ENCODE results near the gene CYP2S1. TPM values are rescaled to one million over a fixed set of nuclear protein-coding genes. Genes with fewer than 3 reads are reported as not detected.
"Not testable (repeated sequence)": the region's sequence is repeated elsewhere in the genome, so short reads cannot be mapped to it uniquely, and the experiment has no call there.

Gene CYP2S1
- total RNA-seq, 1 experiment from 2014 or later: 0.19 TPM

GRCh38 chr19:41226874-41227390, 33.9 kb downstream of the CYP2S1 start:
- Histone ChIP-seq H3K4me3 (ENCODE audit: low read depth, low read length, poor library complexity, severe bottlenecking) (peak overlapping the region; percentile 48), H3K9me3 (ENCODE audit: low read depth, low read length, poor library complexity, severe bottlenecking) (no peaks in the 10 kb centered on the region), H3K27me3 (replicated peaks; ENCODE audit: insufficient read depth, low read depth, low read length, poor library complexity) (no peaks in the 10 kb centered on the region), H3K4me1 (ENCODE audit: insufficient read depth, low read length, poor library complexity, severe bottlenecking) (peaks cover 6% of the 10 kb centered on the region), H3K36me3 (ENCODE audit: insufficient read depth, low read length, poor library complexity, severe bottlenecking) (no peaks in the 10 kb centered on the region), H3K27ac (ENCODE audit: low read depth, low read length, poor library complexity, severe bottlenecking) (peak overlapping the region; percentile 7)
- TF ChIP-seq EZH2 (IDR thresholded peaks at IDR 0.05; ENCODE audit: borderline replicate concordance, low read depth, low read length, poor library complexity, severe bottlenecking): no peak
- TF ChIP-seq, protein P1, sequence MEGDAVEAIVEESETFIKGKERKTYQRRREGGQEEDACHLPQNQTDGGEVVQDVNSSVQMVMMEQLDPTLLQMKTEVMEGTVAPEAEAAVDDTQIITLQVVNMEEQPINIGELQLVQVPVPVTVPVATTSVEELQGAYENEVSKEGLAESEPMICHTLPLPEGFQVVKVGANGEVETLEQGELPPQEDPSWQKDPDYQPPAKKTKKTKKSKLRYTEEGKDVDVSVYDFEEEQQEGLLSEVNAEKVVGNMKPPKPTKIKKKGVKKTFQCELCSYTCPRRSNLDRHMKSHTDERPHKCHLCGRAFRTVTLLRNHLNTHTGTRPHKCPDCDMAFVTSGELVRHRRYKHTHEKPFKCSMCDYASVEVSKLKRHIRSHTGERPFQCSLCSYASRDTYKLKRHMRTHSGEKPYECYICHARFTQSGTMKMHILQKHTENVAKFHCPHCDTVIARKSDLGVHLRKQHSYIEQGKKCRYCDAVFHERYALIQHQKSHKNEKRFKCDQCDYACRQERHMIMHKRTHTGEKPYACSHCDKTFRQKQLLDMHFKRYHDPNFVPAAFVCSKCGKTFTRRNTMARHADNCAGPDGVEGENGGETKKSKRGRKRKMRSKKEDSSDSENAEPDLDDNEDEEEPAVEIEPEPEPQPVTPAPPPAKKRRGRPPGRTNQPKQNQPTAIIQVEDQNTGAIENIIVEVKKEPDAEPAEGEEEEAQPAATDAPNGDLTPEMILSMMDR (conservative IDR thresholded peaks at IDR 0.05; ENCODE audit: low read depth, low read length): no peak
- POLR2A ChIA-PET (ENCODE audit: low non-redundant PET): no interaction called here
- CTCF ChIA-PET: interaction anchor here (1.2 kb wide), 1 partner anchor 23 kb away, joined by 16 read pairs; no protein-coding TSS in a partner anchor
- DNase-seq (ENCODE audit: low spot score): no peak
- intact Hi-C loops (cut with micrococcal nuclease; ENCODE audit: unreplicated experiment): no loop called here
- no TSS peak for BruUV-seq (replicated peaks)

DNA sequence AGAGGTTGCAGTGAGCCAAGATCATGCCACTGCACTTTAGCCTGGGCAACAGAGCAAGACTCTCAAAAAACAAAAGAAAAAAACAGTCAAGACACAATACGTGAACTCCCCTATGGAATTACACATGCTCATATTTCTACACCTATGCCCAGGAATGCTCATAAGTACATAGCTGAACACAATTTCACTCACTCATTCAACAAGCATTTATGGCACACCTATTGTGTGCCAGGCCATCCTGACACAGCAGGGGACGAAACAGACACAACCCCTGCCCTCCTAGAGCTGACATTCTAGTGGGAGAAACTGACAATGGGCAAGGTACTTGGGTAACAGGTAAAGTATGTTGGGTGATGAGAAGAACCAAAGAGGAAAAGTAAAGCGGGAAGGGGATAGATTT, 35.5 kb downstream of the CYP2S1 start:
- DNase-seq (ENCODE audit: low spot score): no peak
- no peaks in the 10 kb centered on the region for H3K9me3 ChIP-seq (ENCODE audit: low read depth, low read length, poor library complexity, severe bottlenecking)
- H3K27me3 ChIP-seq (replicated peaks; ENCODE audit: insufficient read depth, low read depth, low read length, poor library complexity): no peaks in the 10 kb centered on the region
- peaks cover 6% of the 10 kb centered on the region for H3K4me1 ChIP-seq (ENCODE audit: insufficient read depth, low read length, poor library complexity, severe bottlenecking)
- BruUV-seq (replicated peaks): no TSS peak
- TF ChIP-seq EZH2 (IDR thresholded peaks at IDR 0.05; ENCODE audit: borderline replicate concordance, low read depth, low read length, poor library complexity, severe bottlenecking): no peak
- TF ChIP-seq, protein P1 (conservative IDR thresholded peaks at IDR 0.05; ENCODE audit: low read depth, low read length): no peak
- no peaks in the 10 kb centered on the region for H3K36me3 ChIP-seq (ENCODE audit: insufficient read depth, low read length, poor library complexity, severe bottlenecking)
- POLR2A ChIA-PET (ENCODE audit: low non-redundant PET): no interaction called here
- intact Hi-C loops (cut with micrococcal nuclease; ENCODE audit: unreplicated experiment): no loop called here
- CTCF ChIA-PET: no interaction called here
- no peak overlapping the region for H3K4me3 ChIP-seq (ENCODE audit: low read depth, low read length, poor library complexity, severe bottlenecking)
- H3K27ac ChIP-seq (ENCODE audit: low read depth, low read length, poor library complexity, severe bottlenecking): no peak overlapping the region

DNA sequence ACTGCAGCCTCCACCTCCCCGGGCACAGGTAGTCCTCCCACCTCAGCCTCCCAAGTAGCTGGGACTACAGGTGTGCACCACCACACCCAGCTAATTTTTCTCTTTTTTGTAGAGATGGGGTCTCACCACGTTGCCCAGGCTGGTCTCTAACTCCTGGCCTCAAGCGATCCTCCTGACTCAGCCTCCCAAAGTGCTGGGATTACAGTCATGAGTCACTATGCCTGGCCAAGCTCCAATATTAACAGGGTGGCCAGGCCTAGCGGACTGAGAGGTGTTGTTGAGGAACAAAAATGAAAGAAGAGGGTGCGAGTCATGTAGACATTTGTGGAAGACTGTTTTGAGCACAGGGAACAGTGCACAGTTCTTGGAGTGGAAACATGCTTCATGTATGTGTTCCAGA, 36.3 kb downstream of the CYP2S1 start:
- intact Hi-C loops (cut with micrococcal nuclease; ENCODE audit: unreplicated experiment): not testable (repeated sequence)

More for the DNA sequence above, 36.3 kb downstream of the CYP2S1 start:
- DNase-seq (ENCODE audit: low spot score); H3K4me3 ChIP-seq (ENCODE audit: low read depth, low read length, poor library complexity, severe bottlenecking); CTCF ChIA-PET; H3K27ac ChIP-seq (ENCODE audit: low read depth, low read length, poor library complexity, severe bottlenecking); POLR2A ChIA-PET (ENCODE audit: low non-redundant PET); H3K4me1 ChIP-seq (ENCODE audit: insufficient read depth, low read length, poor library complexity, severe bottlenecking); H3K36me3 ChIP-seq (ENCODE audit: insufficient read depth, low read length, poor library complexity, severe bottlenecking); BruUV-seq (replicated peaks); H3K9me3 ChIP-seq (ENCODE audit: low read depth, low read length, poor library complexity, severe bottlenecking); H3K27me3 ChIP-seq (replicated peaks; ENCODE audit: insufficient read depth, low read depth, low read length, poor library complexity): not testable (repeated sequence)

Data from A673 (cell line).